ENCODE results near the gene SFT2D3.

SFT2D3 gene

GRCh38 chr2:127754186-127754585, 52.9 kb downstream of the SFT2D3 start:
- DNase-seq, result no peak
